ENCODE data around the gene TMTC1. TPM values are rescaled to one million over a fixed set of nuclear protein-coding genes. Genes with fewer than 3 reads are reported as not detected.

TMTC1 gene
- total and polyA plus RNA-seq, 2 of the 8 experiments (the other 6 are each of a cell fraction or from before 2014, with no cell fraction given), result 15.4 to 20.8 TPM

GRCh38 chr12:29714966-29715365 is 68.8 kb downstream of the TMTC1 start:
- Histone ChIP-seq H4K5ac (ENCODE audit: insufficient read length, low read depth, low read length) (no peak overlapping the region), H3K4me3 (ENCODE audit: extremely low read depth in 1 of 4, insufficient read depth in 2 of 4, low read depth in 3 of 4, low read length in 4 of 4) (no peak overlapping the region), H2BK5ac (ENCODE audit: low read depth, low read length) (no peak overlapping the region), H2BK12ac (ENCODE audit: low read depth, low read length) (no peak overlapping the region), H3K27ac (ENCODE audit: low read depth, low read length) (no peak overlapping the region), H3K9me3 (ENCODE audit: insufficient read depth in 2 of 2, low read depth in 1 of 2, low read length in 1 of 2) (no peaks in the 10 kb centered on the region; a peak in 1 of 4 replicates), H3K23me2 (ENCODE audit: low read depth, low read length) (no peaks in the 10 kb centered on the region), H4K20me1 (replicated peaks in 1 of 2; ENCODE audit: control insufficient read depth in 1 of 2, insufficient read depth in 2 of 2, low read length in 2 of 2) (no peaks in the 10 kb centered on the region), H3K4me2 (ENCODE audit: insufficient read depth in 1 of 2, low read depth in 2 of 2, low read length in 2 of 2) (no peak overlapping the region), H3K4ac (replicated peaks; ENCODE audit: insufficient read length, low read depth, low read length) (no peak overlapping the region), H3K56ac (replicated peaks; ENCODE audit: insufficient read length, low read depth, low read length) (no peak overlapping the region), H2AK5ac (ENCODE audit: low read depth, low read length) (no peak overlapping the region), H2BK120ac (replicated peaks; ENCODE audit: low read depth, low read length) (no peak overlapping the region), H3K79me2 (ENCODE audit: control insufficient read depth in 1 of 2, insufficient read depth in 2 of 2, low read length in 2 of 2) (no peaks in the 10 kb centered on the region), H3K23ac (ENCODE audit: insufficient read length) (no peak overlapping the region), H3K36me3 (ENCODE audit: control insufficient read depth in 2 of 4, insufficient read depth in 4 of 4, low read length in 3 of 4) (no peaks in the 10 kb centered on the region), H3K18ac (ENCODE audit: extremely low read depth, low read length) (no peak overlapping the region), H4K8ac (ENCODE audit: extremely low read depth, insufficient read depth, low read length) (no peak overlapping the region), H3K4me1 (replicated peaks in 1 of 4; ENCODE audit: control insufficient read depth in 3 of 4, insufficient read depth in 4 of 4, low read length in 3 of 4) (peaks cover 0 to under 1% (median 0%) of the 10 kb centered on the region in 4 experiments; a peak in 2 of 7 replicates), H3K79me1 (ENCODE audit: low read depth, low read length) (no peaks in the 10 kb centered on the region), H3K27me3 (replicated peaks in 1 of 4; ENCODE audit: control insufficient read depth in 3 of 4, extremely low read depth in 1 of 4, insufficient read depth in 3 of 4, low read length in 3 of 4) (no peaks in the 10 kb centered on the region), H3K14ac (ENCODE audit: insufficient read length) (no peak overlapping the region), H2AFZ (ENCODE audit: low read length) (no peak overlapping the region), H4K91ac (replicated peaks; ENCODE audit: insufficient read length, low read length) (no peak overlapping the region), H3K9ac (replicated peaks in 1 of 4; ENCODE audit: extremely low read depth in 1 of 4, low read depth in 3 of 4, low read length in 3 of 4) (no peak overlapping the region), H2BK15ac (ENCODE audit: low read length) (no peak overlapping the region), H2BK20ac (ENCODE audit: low read length) (no peak overlapping the region)
- ChIA-PET POLR2A (ENCODE audit: partially characterized antibody) (no interaction called here), CTCF (ENCODE audit: partially characterized antibody) (no interaction called here)
- no peak for DNase-seq (ENCODE audit: low read depth in 1 of 2, low spot score in 2 of 2)
- no peak for FAIRE-seq
- TF ChIP-seq E2F6 (IDR thresholded peaks at IDR 0.05), result no peak
- TF ChIP-seq SIN3A (conservative IDR thresholded peaks at IDR 0.05 in 1 of 2, IDR thresholded peaks at IDR 0.05 in 1 of 2; ENCODE audit: low read depth in 1 of 2, low read length in 2 of 2), result no peak
